ENCODE data around the gene AGO1. TPM values are rescaled to one million over a fixed set of nuclear protein-coding genes. Genes with fewer than 3 reads are reported as not detected.

Gene AGO1
- total RNA-seq = 10 to 100 TPM; 22.3 to 22.4 TPM

DNA sequence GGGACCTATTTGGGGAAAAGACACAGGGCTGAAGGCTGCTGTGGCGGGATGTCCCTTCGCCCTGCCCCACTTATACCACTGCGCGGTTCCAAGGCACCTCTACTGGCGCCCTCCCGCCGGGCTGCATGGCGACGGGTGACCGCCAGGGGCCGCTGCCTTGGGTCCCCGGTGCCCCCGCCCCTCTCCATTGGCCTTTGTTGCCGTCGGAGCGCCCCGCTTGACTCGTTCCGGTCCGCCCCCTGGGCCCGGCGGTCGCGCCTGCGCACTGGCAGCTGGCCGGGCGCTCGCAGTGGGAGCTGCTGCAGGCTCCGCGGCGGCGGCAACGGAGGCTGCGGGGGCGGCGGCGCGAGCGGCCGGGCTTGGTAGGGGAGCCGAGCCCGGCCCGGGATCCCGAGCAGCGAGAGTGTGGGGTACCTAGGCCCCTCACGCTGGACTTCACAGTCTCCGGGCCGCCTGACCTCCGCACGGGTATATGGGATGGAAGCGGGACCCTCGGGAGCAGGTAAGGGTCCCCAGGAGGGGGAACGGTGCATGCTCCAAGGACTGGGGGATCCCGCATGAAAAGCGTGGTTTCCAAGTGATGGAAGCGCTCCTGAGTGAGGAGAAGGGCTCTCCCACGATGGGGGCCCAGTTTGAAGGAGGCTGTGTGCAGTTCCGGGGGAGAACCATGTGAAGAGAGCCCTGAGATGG, at the start of gene AGO1:
Gene AGO1, plus strand, starts transcription at position 265 of the 690 bp plus-strand sequence. Its CDS starts 213 bp downstream, at position 478.
- H3K27ac Mint-ChIP-seq = peak within 1 kb of the TSS; percentile 84
- peak within 1 kb of the TSS; percentile 92 for H3K4me3 Mint-ChIP-seq
- ChIA-PET CTCF (interaction anchor here (0.6 to 1.3 kb wide), 18 partner anchors 8 to 490 kb away, joined by 3 to 6 read pairs (median 4); no protein-coding TSS in a partner anchor), POLR2A (no interaction called here)
- H3K4me1 Mint-ChIP-seq = peaks cover 47% of the 10 kb centered on the region
- H3K27me3 Mint-ChIP-seq = peaks cover 1% of the 10 kb centered on the region
- H3K9me3 Mint-ChIP-seq = no peaks in the 10 kb centered on the region
- H3K36me3 Mint-ChIP-seq (ENCODE audit: low read depth) = no peaks in the 10 kb centered on the region
- DNase-seq = peak; percentile 97

GRCh38 chr1:35833395-35833794, 49.6 kb upstream of the AGO1 start:
- DNase-seq = no peak
- Mint-ChIP-seq H3K27ac (no peak overlapping the region), H3K36me3 (ENCODE audit: low read depth) (peaks cover 34% of the 10 kb centered on the region), H3K4me1 (no peaks in the 10 kb centered on the region), H3K4me3 (no peak overlapping the region), H3K9me3 (peaks cover 2% of the 10 kb centered on the region), H3K27me3 (no peaks in the 10 kb centered on the region)
- ChIA-PET CTCF (interaction anchor here (0.6 to 1.1 kb wide), 3 partner anchors 8 to 448 kb away, joined by 3 to 4 read pairs (median 3); no protein-coding TSS in a partner anchor), POLR2A (no interaction called here)

GRCh38 chr1:35834218-35834617, 48.8 kb upstream of the AGO1 start:
- Mint-ChIP-seq H3K27ac (no peak overlapping the region), H3K9me3 (peaks cover 2% of the 10 kb centered on the region), H3K27me3 (no peaks in the 10 kb centered on the region), H3K36me3 (ENCODE audit: low read depth) (peaks cover 34% of the 10 kb centered on the region), H3K4me3 (no peak overlapping the region), H3K4me1 (no peaks in the 10 kb centered on the region)
- ChIA-PET POLR2A (no interaction called here), CTCF (interaction anchor here (0.6 to 0.7 kb wide), 2 partner anchors 38 to 449 kb away, joined by 3 to 4 read pairs; no protein-coding TSS in a partner anchor)
- DNase-seq = no peak

- peaks cover 31% of the 10 kb centered on the region for H3K36me3 Mint-ChIP-seq (ENCODE audit: low read depth)
Measured at GRCh38 chr1:35835398-35835797, 47.6 kb upstream of the AGO1 start.

DNA sequence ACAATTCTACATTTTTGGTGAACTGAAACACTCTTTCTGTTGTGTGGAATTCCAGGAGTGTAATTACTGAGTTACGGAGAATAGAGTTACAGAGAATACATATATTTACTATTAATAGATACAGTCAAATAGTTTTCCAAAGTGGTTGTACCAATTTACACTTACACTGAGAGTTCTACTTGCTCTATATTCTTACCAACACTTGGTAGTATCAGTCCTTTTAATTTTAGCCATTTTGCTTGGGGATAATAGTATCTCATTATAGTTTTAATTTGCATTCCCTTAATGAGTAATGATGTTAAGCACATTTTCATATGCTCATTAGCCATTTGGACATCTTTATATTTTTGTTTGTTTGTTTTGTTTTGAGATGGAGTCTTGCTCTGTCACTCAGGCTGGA, 46.3 kb upstream of the AGO1 start:
- no peak for DNase-seq
- Mint-ChIP-seq H3K4me1 (no peaks in the 10 kb centered on the region), H3K9me3 (peaks cover 2% of the 10 kb centered on the region), H3K27ac (no peak overlapping the region), H3K27me3 (no peaks in the 10 kb centered on the region), H3K36me3 (ENCODE audit: low read depth) (peaks cover 28% of the 10 kb centered on the region), H3K4me3 (no peak overlapping the region)
- ChIA-PET CTCF (no interaction called here), POLR2A (no interaction called here)

More at GRCh38 chr1:35835398-35835797, 47.6 kb upstream of the AGO1 start:
- Mint-ChIP-seq H3K27me3 (no peaks in the 10 kb centered on the region), H3K9me3 (peaks cover 2% of the 10 kb centered on the region), H3K4me3 (no peak overlapping the region), H3K4me1 (no peaks in the 10 kb centered on the region), H3K27ac (no peak overlapping the region)
- POLR2A ChIA-PET = no interaction called here
- DNase-seq = no peak
- CTCF ChIA-PET = interaction anchor here (0.8 kb wide), 1 partner anchor 15 kb away, joined by 3 read pairs; no protein-coding TSS in a partner anchor

DNA sequence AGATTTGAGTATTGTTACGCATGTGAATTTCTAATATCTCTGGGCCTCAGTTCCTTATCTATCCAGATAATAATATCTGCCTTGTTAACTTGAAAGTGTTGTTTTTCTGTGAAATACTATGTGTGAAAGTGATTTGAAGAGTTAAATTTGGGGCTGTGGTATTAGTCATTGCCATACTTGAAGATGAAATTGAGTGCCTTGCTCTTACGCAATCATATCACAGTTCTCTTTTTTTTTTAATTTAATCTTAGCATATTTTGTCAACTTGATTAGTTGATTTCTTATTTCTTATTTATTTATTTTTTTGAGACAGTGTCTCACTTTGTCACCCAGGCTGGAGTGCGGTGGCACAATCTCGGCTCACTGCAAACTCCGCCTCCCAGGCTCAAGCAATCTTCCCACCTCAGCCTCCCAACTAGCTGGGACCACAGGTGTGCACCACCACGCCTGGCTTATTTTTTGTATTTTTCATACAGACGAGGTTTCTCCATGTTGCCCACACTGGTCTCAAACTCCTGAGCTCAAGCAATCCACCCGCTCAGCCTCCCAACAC, 44.2 kb upstream of the AGO1 start:
- H3K27me3 Mint-ChIP-seq = no peaks in the 10 kb centered on the region
- H3K4me3 Mint-ChIP-seq = no peak overlapping the region
- DNase-seq = no peak
- H3K9me3 Mint-ChIP-seq = peaks cover 2% of the 10 kb centered on the region
- ChIA-PET CTCF (no interaction called here), POLR2A (no interaction called here)
- H3K27ac Mint-ChIP-seq = no peak overlapping the region
- no peaks in the 10 kb centered on the region for H3K4me1 Mint-ChIP-seq
- H3K36me3 Mint-ChIP-seq (ENCODE audit: low read depth) = peaks cover 31% of the 10 kb centered on the region

GRCh38 chr1:35844826-35845225, 38.2 kb upstream of the AGO1 start:
- no peaks in the 10 kb centered on the region for H3K9me3 Mint-ChIP-seq
- H3K27ac Mint-ChIP-seq = no peak overlapping the region
- ChIA-PET POLR2A (interaction anchor here (0.7 kb wide), 1 partner anchor 1196 kb away, joined by 3 read pairs; no protein-coding TSS in a partner anchor), CTCF (interaction anchor here (0.7 kb wide), 1 partner anchor 613 kb away, joined by 4 read pairs; no protein-coding TSS in a partner anchor)
- H3K4me3 Mint-ChIP-seq = no peak overlapping the region
- no peaks in the 10 kb centered on the region for H3K4me1 Mint-ChIP-seq
- DNase-seq = no peak
- H3K36me3 Mint-ChIP-seq (ENCODE audit: low read depth) = peaks cover 17% of the 10 kb centered on the region
- no peaks in the 10 kb centered on the region for H3K27me3 Mint-ChIP-seq

- H3K27ac Mint-ChIP-seq = no peak overlapping the region
- CTCF ChIA-PET = interaction anchor here (0.7 kb wide), 2 partner anchors 136 to 229 kb away, joined by 3 read pairs; no protein-coding TSS in a partner anchor
Measured at GRCh38 chr1:35845766-35846165, 37.2 kb upstream of the AGO1 start.

DNA sequence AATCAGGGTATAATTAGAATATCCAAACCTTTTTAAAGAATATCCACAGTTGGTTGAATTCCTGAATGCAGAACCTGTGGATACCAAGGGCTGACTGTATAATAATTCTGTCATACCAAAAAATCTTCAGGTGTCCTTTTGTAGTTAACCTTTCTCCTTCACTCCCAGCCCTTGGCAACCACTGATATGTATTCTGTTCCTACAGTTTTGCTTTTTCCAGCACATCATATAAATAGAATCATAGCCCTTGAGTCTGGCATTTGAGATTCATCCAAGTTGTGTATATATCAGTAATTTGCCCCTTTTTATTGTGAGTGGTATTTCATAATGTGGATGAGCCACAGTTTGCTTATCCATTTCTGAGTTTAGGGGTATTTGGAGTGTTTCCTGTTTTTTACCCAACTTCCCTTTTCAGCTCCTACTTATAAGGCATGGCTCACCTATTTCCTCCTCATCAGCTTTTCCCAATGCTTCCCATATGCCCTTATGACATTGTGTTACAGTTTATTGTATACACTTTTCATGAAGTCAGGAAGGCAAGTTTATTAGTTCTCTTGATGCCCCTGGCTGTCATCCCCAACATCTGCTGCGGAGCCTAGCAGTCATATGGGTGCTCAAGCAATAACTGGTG, 35.0 kb upstream of the AGO1 start:
- DNase-seq = no peak
- Mint-ChIP-seq H3K9me3 (no peaks in the 10 kb centered on the region), H3K27ac (no peak overlapping the region), H3K27me3 (no peaks in the 10 kb centered on the region), H3K36me3 (ENCODE audit: low read depth) (peaks cover 13% of the 10 kb centered on the region), H3K4me1 (no peaks in the 10 kb centered on the region), H3K4me3 (no peak overlapping the region)
- ChIA-PET POLR2A (no interaction called here), CTCF (no interaction called here)

More at GRCh38 chr1:35845766-35846165, 37.2 kb upstream of the AGO1 start:
- no peaks in the 10 kb centered on the region for H3K4me1 Mint-ChIP-seq
- no peak for DNase-seq
- POLR2A ChIA-PET = no interaction called here
- no peaks in the 10 kb centered on the region for H3K27me3 Mint-ChIP-seq
- no peak overlapping the region for H3K4me3 Mint-ChIP-seq
- H3K9me3 Mint-ChIP-seq = no peaks in the 10 kb centered on the region
- peaks cover 21% of the 10 kb centered on the region for H3K36me3 Mint-ChIP-seq (ENCODE audit: low read depth)

DNA sequence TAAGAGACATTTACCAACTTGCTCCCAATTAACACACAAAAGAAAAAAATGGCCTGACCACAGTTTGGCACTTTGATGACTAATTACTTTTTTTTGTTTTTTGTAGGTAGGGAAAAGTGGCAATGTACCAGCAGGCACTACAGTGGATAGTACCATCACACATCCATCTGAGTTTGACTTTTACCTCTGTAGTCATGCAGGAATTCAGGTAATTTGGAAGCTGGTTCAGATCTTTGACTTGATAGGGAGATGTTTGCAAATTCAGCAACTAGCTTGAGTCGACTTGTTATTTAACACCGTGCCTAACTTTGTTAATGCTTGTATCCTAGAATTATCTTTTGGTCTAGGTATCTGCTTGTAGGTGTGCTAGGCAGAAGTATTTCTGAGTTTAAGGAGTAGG, 33.0 kb upstream of the AGO1 start:
- no peaks in the 10 kb centered on the region for H3K4me1 Mint-ChIP-seq
- no peak overlapping the region for H3K4me3 Mint-ChIP-seq
- DNase-seq = no peak
- POLR2A ChIA-PET = no interaction called here
- no peaks in the 10 kb centered on the region for H3K9me3 Mint-ChIP-seq
- peaks cover 5% of the 10 kb centered on the region for H3K36me3 Mint-ChIP-seq (ENCODE audit: low read depth)
- CTCF ChIA-PET = no interaction called here
- no peak overlapping the region for H3K27ac Mint-ChIP-seq
- no peaks in the 10 kb centered on the region for H3K27me3 Mint-ChIP-seq

DNA sequence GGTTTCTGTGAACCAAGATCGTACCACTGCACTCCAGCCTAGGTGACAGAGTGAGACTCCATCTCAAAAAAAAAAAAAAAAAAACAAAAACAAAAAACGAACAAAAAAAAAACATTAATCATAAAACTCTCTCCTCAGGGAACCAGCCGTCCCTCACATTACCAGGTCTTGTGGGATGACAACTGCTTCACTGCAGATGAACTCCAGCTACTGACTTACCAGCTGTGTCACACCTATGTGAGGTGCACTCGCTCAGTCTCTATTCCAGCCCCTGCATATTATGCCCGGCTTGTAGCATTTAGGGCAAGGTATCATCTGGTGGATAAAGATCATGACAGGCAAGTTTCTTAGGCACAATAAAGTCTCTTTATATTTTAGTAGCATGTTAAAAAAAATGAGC, 32.3 kb upstream of the AGO1 start:
- Mint-ChIP-seq H3K4me3 (no peak overlapping the region), H3K27me3 (no peaks in the 10 kb centered on the region), H3K27ac (no peak overlapping the region), H3K4me1 (no peaks in the 10 kb centered on the region), H3K36me3 (ENCODE audit: low read depth) (peaks cover 5% of the 10 kb centered on the region), H3K9me3 (no peaks in the 10 kb centered on the region)
- ChIA-PET CTCF (interaction anchor here (0.9 to 1.0 kb wide), 2 partner anchors 38 to 83 kb away, joined by 3 to 4 read pairs; no protein-coding TSS in a partner anchor), POLR2A (no interaction called here)
- no peak for DNase-seq

DNA sequence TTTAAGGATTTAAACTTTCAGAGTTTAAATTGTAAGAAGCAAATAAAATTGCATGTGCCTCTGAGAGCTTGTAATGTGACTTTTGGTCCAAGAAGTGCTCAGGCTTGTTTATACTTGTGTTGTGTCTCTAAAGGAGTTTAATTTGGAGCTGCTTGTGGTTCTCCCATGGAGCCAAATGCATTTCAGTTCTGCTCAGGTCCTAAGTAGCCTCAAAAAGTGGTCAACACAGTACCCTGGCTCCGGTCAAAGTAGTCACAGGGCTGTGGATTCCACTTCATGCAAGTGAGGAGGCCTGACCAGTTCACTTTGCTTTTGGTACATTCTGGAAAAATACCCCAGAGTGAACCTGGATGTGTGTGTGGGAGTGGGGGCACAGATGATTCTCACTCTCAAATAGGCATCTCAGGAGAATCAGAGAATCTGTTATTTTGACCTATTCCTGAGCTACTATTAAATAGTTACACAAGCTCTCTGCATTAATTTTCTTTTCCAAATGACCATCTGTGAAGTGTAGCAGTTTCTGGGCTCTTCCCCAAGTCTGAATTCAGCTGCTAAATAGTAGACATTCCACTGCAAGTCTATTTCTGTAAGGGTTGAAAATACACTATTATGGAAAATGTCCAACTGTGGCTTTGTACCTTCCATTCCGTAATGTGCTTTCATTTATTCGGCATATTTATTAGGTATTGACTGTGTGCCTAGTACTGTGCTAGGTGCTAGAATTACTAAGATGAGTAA, 31.7 kb upstream of the AGO1 start:
- peaks cover 5% of the 10 kb centered on the region for H3K36me3 Mint-ChIP-seq (ENCODE audit: low read depth)
- H3K4me3 Mint-ChIP-seq = no peak overlapping the region
- H3K4me1 Mint-ChIP-seq = no peaks in the 10 kb centered on the region
- no peak for DNase-seq
- CTCF ChIA-PET = interaction anchor here (0.6 to 1.0 kb wide), 3 partner anchors 38 to 567 kb away, joined by 3 to 4 read pairs (median 3); no protein-coding TSS in a partner anchor
- POLR2A ChIA-PET = no interaction called here
- H3K27me3 Mint-ChIP-seq = no peaks in the 10 kb centered on the region
- no peaks in the 10 kb centered on the region for H3K9me3 Mint-ChIP-seq
- H3K27ac Mint-ChIP-seq = no peak overlapping the region
